GM19395 (cell line): ENCODE measurements around the gene PIP4K2A.

Experiments
- ATAC-seq: cut with Tn5 transposase; IDR thresholded peaks from one replicate; pipeline ENCODE4 v1.9.1; 2021; ENCODE audit warnings: mild to moderate bottlenecking, moderate library complexity; ENCODE audit not compliant: unreplicated experiment

Gene PIP4K2A

DNA sequence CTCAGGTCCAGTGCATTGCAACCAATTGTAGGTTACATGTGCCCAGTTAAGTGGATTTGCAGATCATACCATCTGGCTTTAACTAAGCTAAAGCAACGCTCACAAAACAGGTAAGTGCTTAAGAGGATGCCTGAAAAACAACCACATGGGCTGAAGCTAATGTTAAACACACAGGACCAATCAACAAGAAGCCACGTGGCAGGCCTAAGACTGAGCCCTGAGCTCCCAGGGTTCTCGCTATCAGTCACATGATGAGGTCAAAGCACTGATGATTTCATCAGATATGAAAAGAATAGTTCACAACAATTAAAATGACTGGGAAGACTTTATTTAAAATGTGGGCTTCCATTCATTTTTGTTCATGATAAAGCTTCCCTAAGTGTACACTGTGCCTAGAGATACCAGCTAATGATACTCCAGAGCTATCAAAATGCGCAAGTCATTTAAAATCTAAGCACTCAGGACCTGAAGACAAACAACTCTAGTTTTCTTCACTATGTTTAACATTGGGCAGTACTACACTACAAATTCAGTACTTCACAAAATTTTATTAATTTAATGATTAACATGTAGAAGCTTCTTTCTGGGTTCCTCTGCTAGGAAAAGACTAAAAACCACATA, 90.6 kb downstream of the PIP4K2A start:
- no peak for ATAC-seq

GRCh38 chr10:22622242-22622806, 92.1 kb downstream of the PIP4K2A start:
- ATAC-seq, result no peak

DNA sequence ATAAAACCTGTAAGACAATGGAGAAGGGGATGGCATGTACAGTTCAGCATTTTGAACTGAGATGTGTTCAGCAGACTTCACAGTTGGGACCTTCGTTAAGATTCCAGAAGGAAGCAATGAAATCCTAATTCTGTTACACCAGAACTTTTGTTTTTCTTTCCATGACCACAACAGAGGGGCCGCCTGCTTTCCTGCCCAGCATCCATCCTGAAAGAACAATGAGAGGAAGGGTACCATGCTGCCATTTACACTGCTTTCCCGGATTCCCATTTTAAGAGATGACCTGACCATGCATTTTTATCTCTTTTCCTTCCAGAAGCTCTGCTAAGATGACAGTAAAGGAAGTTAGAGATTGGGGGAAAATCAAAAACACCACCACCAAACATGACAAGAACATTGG, 92.7 kb downstream of the PIP4K2A start:
- no peak for ATAC-seq

DNA sequence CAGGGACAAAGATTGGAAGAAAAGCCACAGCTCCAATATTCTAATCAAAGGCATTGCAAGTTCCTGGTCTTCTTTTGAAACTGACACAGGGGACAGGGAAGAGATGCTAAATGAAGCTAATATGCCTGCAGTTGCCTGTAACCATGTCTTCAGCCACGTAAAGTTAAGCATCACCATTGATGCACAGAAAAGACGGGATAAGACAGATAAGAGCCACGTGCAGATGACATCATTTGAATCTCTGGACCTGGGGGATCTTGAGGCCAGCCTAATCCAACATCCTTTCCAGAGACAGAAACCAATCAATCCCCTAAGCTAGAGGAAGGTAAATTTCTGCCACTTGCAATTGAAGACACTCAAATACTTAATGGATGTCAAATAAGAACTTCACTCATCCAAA, 93.4 kb downstream of the PIP4K2A start:
- no peak for ATAC-seq

DNA sequence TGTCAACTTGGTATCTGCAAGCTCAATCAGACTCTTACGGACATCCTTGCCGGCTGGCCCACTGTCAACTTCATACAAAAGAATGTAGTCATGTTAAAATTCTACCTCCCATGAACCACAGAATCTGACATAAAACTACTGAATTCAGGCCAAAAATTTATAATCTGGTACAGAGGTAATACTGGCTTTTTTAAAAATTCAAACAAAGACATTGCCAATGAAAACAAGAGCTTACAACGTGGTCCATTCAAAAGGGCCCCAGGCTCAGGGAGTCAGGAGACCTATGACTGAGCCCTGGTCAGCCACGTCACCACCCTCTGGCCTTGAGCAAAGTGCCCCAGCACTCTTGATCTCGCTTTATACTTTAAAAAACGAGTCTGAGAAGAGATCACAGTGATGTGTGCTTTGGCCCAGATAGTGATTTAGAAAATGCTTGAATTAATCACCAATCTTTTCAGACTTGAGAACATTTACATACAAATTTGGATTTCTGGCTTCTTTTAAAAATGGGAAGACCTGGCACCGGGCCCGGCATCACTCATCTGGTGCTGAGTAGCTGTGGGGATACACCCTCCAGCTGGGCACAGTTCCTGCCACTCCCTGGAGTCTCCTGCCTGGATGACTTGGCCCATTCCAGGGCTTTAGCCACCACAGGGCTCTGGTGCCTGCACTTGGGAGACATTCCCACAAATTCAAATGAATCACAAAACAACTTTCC, 94.1 kb downstream of the PIP4K2A start:
- ATAC-seq, result no peak

DNA sequence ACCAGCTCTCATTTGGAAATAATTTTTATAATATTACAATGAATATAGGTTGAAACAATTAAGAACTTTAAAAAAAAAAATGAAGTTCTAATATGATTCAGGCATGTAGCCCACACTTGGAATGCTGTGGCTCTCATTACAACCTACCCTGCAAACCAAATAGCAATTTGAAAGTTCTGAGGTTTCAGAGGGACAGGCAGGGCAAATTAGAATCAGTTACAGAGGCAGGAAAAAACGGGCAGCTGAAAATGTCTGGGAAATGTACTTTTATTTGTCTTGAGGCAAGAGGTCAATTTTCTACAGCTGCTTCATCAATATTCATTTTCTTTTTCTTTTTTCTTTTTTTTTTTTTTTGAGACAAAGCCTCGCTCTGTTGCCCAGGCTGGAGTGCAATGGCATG, 95.3 kb downstream of the PIP4K2A start:
- ATAC-seq, result no peak

DNA sequence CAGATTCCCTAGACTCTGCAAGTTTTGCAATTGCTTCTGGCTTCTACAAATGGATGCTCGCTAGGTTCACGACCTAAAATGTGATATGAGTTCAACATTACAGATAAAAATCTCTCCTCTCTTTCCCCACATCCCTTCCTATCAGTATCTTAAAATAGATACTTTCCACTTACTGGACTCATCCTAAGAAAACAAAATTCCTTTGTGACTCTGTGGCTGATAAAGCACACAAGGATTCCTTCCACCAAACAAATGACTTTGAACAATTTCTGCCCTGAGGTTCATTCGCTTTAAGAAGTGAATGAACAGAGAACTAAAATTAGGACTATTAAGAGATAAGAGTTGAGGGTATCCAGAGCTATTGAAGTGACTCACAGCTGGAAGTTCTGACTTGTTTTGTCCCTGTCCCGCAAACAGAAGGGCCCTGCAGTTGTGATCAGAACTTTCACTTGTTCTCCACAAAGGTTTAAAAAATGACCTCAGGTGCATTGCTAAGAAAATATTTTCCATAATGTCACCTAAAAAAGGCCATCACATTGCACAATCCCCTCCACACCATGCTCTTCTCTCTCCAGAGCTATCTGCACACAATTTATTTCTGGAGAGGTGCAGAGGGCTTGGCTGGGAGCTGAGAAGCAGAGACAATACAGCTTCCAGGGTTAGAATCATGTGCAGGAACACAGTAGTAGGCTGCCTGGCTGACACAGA, 96.1 kb downstream of the PIP4K2A start:
- no peak for ATAC-seq

DNA sequence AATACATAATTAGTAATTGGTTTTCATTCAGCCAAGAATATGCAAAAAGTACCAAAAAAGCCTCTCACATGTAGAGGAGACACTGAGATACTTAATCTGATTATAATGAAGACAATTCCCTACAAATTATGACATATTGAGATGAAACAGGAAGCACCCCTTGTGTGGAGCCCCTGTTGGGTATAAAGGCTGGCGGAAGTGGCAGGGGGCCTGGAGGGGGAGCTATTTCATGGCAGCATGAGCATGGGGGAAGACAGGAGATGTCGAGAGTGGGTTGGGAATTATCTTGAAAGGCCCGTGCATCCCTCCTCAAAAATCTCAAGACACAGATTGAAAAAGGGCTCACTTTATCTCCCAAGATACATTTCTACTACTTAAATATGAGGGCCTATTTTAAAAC, 96.9 kb downstream of the PIP4K2A start:
- no peak for ATAC-seq

- ATAC-seq, result no peak
Observed at GRCh38 chr10:22617051-22617450, 97.3 kb downstream of the PIP4K2A start.

DNA sequence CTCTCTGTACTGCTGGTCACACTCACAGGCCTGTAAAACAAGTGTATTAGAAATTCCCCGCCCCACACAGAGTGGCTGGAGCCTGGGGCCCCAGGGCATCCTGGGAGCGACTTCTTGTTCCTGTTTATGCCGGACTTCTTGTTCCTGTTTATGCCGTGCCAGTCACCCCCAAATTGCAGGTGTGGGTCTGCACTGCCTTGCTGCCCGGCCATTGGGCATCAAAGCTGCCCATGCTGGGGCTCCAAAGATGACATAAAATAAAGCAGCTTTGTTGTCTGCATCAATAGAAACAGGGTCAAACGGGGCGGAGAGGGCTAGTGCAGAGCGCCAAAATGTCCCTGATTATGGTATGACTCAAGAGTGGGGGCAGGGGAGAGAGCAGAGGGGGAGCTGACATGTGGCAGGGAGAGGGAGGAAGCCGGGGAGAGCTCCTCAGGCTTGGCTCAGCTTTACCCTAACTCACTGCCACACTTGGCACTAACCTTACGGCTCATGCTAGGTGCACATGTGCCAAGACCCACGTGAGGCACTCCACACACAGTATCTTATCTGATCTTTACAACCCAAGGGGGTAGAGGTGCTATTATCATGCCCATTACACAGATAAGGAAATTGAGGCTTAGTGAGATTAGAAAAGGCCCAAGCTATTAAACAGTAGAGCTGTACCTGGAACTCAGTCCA, 98.4 kb downstream of the PIP4K2A start:
- ATAC-seq, result peak; percentile 69

DNA sequence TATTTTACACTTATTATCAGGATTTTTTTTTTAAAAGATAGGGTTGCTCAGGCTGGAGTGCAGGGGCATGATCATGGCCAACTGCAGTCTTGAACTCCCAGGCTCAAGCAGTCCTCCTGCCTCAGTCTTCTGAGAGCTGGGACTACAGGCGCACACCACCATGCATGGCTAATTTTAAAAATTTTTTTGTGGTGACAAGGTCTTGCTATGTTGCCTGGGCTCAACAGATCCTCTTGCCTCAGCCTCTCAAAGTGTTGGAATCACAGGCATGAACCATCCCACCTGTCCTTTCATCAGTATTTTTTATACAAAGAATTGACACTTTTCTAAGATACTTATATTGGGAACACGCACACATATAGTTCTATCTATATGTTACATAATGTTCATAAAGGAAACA, 99.3 kb downstream of the PIP4K2A start:
- no peak for ATAC-seq

- no peak for ATAC-seq
Observed at GRCh38 chr10:22613011-22613410, 101.4 kb downstream of the PIP4K2A start.

DNA sequence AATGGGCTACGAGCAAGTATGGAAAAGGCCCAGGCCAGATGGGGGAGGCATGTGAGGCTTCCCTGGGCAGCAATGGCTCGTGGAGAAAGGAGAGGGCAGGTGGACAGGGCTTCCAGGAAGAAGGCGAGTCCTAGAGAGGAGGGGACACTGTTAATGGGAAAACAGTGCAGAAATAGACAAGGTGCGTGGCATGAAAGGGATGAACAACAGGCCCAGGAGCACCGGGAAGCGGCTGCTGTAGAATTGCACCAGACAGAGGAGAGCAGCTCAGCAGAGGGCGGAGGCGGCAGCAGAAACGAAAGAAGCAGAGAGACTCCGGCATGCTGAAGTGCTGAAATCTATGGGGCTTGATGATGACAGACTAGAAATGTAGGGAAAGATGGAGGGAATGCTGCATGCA, 102.1 kb downstream of the PIP4K2A start:
- ATAC-seq, result no peak

GRCh38 chr10:22611425-22612115, 102.8 kb downstream of the PIP4K2A start:
- peak; percentile 65 for ATAC-seq

GRCh38 chr10:22610610-22611009, 103.8 kb downstream of the PIP4K2A start:
- ATAC-seq, result no peak

GRCh38 chr10:22609719-22610465, 104.5 kb downstream of the PIP4K2A start:
- ATAC-seq, result no peak

GRCh38 chr10:22609251-22609650, 105.1 kb downstream of the PIP4K2A start:
- ATAC-seq, result no peak

DNA sequence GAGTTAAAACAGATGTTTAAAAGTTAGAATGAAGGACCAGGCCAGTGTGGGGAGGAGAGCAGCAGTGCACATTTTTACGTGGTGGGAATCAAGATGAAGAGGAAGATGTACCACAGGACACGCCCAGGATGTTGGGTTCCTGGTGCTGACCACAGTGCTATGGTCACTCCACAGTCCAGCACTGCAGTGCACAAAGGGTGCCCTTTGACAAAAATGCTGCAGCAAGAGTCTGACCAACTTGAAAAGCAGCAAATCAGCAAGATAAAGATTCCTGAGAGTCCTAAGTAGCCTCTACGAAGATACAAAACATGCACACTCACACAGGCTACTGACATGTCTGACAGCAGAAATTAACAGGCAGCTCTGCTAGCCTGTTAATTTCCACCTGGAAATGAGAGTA, 107.1 kb downstream of the PIP4K2A start:
- no peak for ATAC-seq

DNA sequence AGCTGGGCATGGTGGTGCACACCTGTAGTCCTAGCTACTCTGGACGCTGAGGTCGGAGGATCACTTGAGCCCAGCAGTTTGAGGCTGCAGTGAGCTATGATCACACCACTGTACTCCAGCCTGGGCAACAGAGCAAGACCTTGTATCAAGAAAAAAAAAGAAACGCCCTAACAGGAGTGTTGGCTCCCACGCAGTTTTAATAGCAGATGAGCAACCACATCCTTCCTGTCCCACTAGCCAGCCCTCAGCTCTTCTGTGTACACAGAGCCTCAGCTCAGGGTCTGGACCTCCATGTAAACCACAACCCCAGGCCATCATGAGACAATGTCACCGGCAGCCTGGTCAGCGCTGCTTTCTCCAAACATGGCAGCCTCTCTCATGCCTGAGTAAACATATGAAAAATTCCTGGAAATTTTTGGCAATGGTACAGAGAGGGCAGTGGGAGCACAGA, 108.2 kb downstream of the PIP4K2A start:
- ATAC-seq, result peak; percentile 94

DNA sequence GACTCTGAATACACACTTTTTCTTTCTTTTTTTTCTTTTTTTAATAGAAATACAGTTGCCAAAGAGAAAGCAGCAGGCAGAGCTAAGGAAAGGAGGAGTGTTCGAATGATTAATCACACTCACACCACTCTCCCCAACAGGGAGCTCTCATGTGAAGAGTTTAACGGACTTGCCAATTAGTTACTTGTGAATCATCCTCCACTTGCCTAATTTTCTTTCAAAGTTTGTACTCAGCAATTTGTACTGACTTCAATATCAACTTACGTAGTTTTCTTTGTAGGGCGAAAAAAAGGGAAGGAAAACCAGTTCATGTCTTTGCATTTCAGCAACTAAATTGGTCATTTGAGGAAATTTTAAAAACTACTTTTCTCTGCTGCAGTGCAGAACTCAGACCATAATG, 109.2 kb downstream of the PIP4K2A start:
- peak; percentile 18 for ATAC-seq
